GM21529 (cell line): ENCODE measurements around the gene UBQLN4.
"Not testable (repeated sequence)": the region's sequence is repeated elsewhere in the genome, so short reads cannot be mapped to it uniquely, and the experiment has no call there.

Experiments used
- ATAC-seq: cut with Tn5 transposase; IDR thresholded peaks from one replicate; pipeline ENCODE4 v1.9.1; 2021; ENCODE audit not compliant: unreplicated experiment

Gene UBQLN4

GRCh38 chr1:156062189-156062588, 8.6 kb upstream of the UBQLN4 start:
- no peak for ATAC-seq

- ATAC-seq, result no peak
Measured at GRCh38 chr1:156060937-156061636, 7.5 kb upstream of the UBQLN4 start, which contains the start of gene RAB25. Gene RAB25 (plus strand): TSS chr1:156061160. CDS start chr1:156061401, 241 bp downstream.

GRCh38 chr1:156056326-156056849, 2.8 kb upstream of the UBQLN4 start:
- no peak for ATAC-seq

GRCh38 chr1:156055281-156056048, 1.9 kb upstream of the UBQLN4 start:
- ATAC-seq, result no peak

- ATAC-seq, result peak; percentile 76
Measured at GRCh38 chr1:156054500-156055280, 1.1 kb upstream of the UBQLN4 start, which contains the start of gene LAMTOR2. Gene LAMTOR2 (plus strand): TSS chr1:156054782. CDS start chr1:156054890, 108 bp downstream.

GRCh38 chr1:156052862-156053767, 483 bp downstream of the UBQLN4 start:
- ATAC-seq, result peak; percentile 29

GRCh38 chr1:156051011-156051725, 2.4 kb downstream of the UBQLN4 start:
- no peak for ATAC-seq

GRCh38 chr1:156050376-156050775, 3.2 kb downstream of the UBQLN4 start:
- ATAC-seq, result no peak

- no peak for ATAC-seq
Measured at GRCh38 chr1:156048663-156049258, 4.8 kb downstream of the UBQLN4 start.

- ATAC-seq, result no peak
Measured at GRCh38 chr1:156045076-156045475, 8.5 kb downstream of the UBQLN4 start.

- no peak for ATAC-seq
Measured at GRCh38 chr1:156042828-156043227, 10.8 kb downstream of the UBQLN4 start.

- not testable (repeated sequence) for ATAC-seq
Measured at GRCh38 chr1:156034991-156035390, 18.6 kb downstream of the UBQLN4 start.

GRCh38 chr1:156033011-156033410, 20.6 kb downstream of the UBQLN4 start:
- no peak for ATAC-seq

GRCh38 chr1:156026588-156026987, 27.0 kb downstream of the UBQLN4 start:
- no peak for ATAC-seq

- ATAC-seq, result no peak
Measured at GRCh38 chr1:156025876-156026275, 27.7 kb downstream of the UBQLN4 start.

GRCh38 chr1:156024801-156025200, 28.8 kb downstream of the UBQLN4 start:
- no peak for ATAC-seq

GRCh38 chr1:156021954-156022353, 31.6 kb downstream of the UBQLN4 start:
- ATAC-seq, result no peak

- no peak for ATAC-seq
Measured at GRCh38 chr1:156021093-156021428, 32.5 kb downstream of the UBQLN4 start.
